Sigmoid colon (tissue), 4 donors: ENCODE results near the gene PCDH15.

Experiments used
- EP300 ChIP-seq, 4 donors: sonication (generic); formaldehyde crosslinking; IDR thresholded peaks; one replicate each; pipeline ENCODE4 v1.6.1; 2017; ENCODE audit warnings: antibody characterized with exemption in 4 of 4
- POLR2A ChIP-seq, 2 donors: fragments of 450-650 bp; IDR thresholded peaks; one replicate each; pipeline ENCODE4 v1.6.1; 2016; ENCODE audit warnings: antibody characterized with exemption in 2 of 2, mild to moderate bottlenecking in 2 of 2, moderate library complexity in 2 of 2
- POLR2AphosphoS5 ChIP-seq, 4 donors: sonication (generic); formaldehyde crosslinking; IDR thresholded peaks; one replicate each; pipeline ENCODE4 v1.6.1; 2017; ENCODE audit warnings: antibody characterized with exemption in 4 of 4
- TF ChIP-seq, protein P1 (sequence below), 4 experiments: fragments of 450-650 bp in 3 of 4; fragments of 200-600 bp in 1 of 4; IDR thresholded peaks; one replicate each; pipeline ENCODE4 v1.5.1; 2016 to 2019; ENCODE audit warnings: antibody characterized with exemption in 4 of 4, mild to moderate bottlenecking in 3 of 4, moderate library complexity in 2 of 4

GRCh38 chr10:53980210-53980609, 820.8 kb downstream of the PCDH15 start:
- TF ChIP-seq, protein P1, sequence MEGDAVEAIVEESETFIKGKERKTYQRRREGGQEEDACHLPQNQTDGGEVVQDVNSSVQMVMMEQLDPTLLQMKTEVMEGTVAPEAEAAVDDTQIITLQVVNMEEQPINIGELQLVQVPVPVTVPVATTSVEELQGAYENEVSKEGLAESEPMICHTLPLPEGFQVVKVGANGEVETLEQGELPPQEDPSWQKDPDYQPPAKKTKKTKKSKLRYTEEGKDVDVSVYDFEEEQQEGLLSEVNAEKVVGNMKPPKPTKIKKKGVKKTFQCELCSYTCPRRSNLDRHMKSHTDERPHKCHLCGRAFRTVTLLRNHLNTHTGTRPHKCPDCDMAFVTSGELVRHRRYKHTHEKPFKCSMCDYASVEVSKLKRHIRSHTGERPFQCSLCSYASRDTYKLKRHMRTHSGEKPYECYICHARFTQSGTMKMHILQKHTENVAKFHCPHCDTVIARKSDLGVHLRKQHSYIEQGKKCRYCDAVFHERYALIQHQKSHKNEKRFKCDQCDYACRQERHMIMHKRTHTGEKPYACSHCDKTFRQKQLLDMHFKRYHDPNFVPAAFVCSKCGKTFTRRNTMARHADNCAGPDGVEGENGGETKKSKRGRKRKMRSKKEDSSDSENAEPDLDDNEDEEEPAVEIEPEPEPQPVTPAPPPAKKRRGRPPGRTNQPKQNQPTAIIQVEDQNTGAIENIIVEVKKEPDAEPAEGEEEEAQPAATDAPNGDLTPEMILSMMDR (IDR thresholded peaks at IDR 0.05): no peak
- TF ChIP-seq POLR2A (IDR thresholded peaks at IDR 0.05) (no peak), EP300 (IDR thresholded peaks at IDR 0.05) (no peak), POLR2AphosphoS5 (IDR thresholded peaks at IDR 0.05) (no peak)
